GM06990 (cell line): ENCODE results near the gene NCK1.
A peak's percentile ranks its signal among the peaks of the same experiment; 100 is the strongest.

ENCODE experiments used
- DNase-seq: peaks from one replicate; pipeline ENCODE4 v3.0.0-alpha.2; 2011; ENCODE audit not compliant: insufficient read length; ENCODE audit errors: extremely low read depth
- H3K27me3 ChIP-seq: replicated peaks from 2 replicates; pipeline ENCODE4 v1.6.0; 2011; ENCODE audit warnings: low read length; ENCODE audit not compliant: control insufficient read depth, insufficient read depth
- H3K36me3 ChIP-seq: 2 replicates; pipeline ENCODE4 v1.5.1; 2011; ENCODE audit warnings: low read length; ENCODE audit not compliant: control insufficient read depth, insufficient read depth
- H3K4me3 ChIP-seq: replicated peaks from 2 replicates; pipeline ENCODE4 v1.5.1; 2011; ENCODE audit warnings: low read depth, mild to moderate bottlenecking, control low read depth, low read length
- TF ChIP-seq, protein P1 (sequence below): IDR thresholded peaks from 2 replicates; pipeline ENCODE4 v1.5.1; 2011; ENCODE audit warnings: low read length, control low read depth, mild to moderate bottlenecking, inconsistent platforms; ENCODE audit not compliant: insufficient read depth, poor library complexity, severe bottlenecking

The NCK1 gene

DNA sequence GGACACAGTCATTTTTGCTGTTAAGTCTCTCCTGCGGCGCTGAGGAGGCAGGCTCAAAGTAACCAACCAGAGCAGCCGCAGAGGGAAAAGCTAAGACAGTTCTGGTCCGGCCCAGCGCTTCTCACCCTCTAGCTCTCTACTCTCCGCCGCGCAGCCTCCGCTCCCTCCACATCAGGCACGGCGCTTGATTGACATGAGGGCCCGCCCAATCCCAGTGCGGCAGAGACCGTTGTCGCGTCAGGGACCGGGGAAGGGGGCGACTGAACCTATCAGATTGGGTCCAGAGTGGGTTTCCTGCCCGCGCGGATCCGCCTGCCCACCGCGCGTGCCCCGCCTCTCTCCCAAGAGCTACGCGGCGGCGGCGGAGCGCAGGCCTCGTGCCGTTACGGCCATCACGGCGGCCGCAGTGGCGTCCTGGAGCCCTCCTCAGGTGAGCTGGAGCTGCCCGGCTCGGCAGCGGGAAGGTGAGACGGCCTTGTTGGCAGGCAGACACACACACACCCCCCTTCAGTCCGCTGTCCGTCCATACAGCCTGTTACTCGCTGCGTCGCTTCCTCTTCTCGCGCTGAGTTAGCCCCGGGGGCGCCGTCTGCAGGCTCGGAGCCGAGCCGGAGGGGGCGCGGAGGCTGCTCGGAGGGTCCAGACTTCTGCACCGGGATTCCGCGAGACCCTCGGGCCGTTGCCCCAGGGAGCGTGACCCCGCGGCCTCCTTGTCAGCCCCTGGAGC is at the start of gene NCK1:
TSS of gene NCK1 (plus strand) at position 319 of the 727 bp plus-strand sequence. CDS start 65,794 bp downstream, outside the sequence.
- DNase-seq: peak; percentile 98
- Histone ChIP-seq H3K4me3 (peak within 1 kb of the TSS; percentile 71), H3K36me3 (no peaks in the 10 kb centered on the region), H3K27me3 (no peaks in the 10 kb centered on the region)
- TF ChIP-seq, protein P1, sequence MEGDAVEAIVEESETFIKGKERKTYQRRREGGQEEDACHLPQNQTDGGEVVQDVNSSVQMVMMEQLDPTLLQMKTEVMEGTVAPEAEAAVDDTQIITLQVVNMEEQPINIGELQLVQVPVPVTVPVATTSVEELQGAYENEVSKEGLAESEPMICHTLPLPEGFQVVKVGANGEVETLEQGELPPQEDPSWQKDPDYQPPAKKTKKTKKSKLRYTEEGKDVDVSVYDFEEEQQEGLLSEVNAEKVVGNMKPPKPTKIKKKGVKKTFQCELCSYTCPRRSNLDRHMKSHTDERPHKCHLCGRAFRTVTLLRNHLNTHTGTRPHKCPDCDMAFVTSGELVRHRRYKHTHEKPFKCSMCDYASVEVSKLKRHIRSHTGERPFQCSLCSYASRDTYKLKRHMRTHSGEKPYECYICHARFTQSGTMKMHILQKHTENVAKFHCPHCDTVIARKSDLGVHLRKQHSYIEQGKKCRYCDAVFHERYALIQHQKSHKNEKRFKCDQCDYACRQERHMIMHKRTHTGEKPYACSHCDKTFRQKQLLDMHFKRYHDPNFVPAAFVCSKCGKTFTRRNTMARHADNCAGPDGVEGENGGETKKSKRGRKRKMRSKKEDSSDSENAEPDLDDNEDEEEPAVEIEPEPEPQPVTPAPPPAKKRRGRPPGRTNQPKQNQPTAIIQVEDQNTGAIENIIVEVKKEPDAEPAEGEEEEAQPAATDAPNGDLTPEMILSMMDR: peak; percentile 26

DNA sequence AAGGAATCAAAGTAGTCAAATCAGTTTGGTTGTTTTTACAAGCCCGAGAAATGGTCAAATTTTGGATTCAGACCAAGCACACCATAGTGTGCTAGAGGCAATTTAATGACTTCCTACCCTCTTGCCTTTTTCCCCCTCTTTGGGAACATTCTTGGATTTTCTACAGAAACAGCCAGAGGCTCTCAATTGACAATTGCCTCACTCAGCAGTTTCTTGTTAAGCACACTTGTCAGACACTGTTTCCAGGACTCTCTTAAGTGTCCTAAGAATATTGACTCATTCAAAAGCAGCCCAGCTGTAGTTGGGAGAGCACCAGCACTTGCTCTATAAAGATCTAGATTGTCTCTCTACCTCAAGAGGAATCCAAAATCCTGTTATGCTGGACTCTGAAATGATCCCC is 44.6 kb upstream of the NCK1 start:
- TF ChIP-seq, protein P1: no peak
- H3K4me3 ChIP-seq: no peak overlapping the region
- H3K36me3 ChIP-seq: no peaks in the 10 kb centered on the region
- H3K27me3 ChIP-seq: no peaks in the 10 kb centered on the region; the same call in 1 of the 2 replicates
- no peak for DNase-seq

DNA sequence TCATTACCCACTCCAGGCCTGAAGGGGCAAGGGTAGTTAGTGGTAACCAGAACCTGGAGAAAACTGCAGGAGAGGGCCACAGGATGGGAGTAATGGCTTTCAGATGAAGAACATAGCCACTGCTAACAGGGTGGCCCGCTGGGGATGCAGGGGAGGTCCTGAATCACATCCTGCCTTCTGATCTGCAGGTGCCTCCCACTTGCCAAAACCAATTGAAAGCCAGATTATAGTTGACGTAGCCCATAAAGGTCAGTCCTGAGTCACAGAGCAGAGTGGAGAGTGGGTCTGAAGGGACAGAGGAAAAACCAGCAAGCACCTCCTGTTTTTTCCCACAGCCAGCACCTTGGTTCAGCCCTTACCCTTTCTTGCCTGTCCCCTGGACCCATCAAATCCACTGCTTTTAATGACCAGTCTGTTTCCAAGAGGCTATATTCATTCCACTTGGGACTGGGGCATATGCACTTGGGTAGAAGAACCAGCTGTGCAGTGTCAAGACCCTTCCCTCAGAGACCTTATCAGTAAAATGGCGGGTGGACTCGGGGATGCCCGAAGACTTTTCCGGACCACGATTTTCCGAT is 43.7 kb upstream of the NCK1 start:
- Histone ChIP-seq H3K27me3 (no peaks in the 10 kb centered on the region; the same call in 1 of the 2 replicates), H3K4me3 (peak overlapping the region; percentile 60), H3K36me3 (no peaks in the 10 kb centered on the region)
- peak; percentile 18 for DNase-seq
- TF ChIP-seq, protein P1: no peak

DNA sequence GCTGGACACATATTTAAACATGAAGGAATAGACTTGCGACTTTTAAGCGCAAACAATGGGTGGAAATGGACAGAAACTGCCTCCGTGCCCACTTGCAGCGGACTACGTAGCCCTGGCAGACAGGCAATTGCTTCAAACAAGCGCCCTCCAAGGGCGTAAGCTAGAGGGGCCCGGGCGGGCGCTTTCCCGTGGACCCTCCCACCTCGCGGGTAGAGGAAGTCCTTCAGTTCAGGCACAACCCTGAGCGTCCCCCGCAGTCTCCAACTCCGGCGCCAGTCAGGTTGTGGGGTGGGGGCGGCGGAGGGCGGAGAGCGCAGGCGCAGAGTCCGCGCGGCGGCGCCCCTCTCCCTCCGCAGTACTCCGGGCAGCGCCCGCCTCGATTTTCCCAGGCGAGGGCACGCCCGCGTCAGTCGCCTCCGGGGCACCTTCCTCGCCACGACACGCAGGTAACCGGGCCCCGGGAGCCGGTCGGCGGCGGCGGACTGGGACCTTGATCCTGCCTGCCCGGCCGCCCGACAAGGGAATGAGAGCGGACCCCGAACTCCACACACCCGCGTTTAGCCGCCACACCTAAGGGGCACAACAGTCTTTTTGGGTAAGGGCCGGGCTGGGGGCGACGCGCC is 43.1 kb upstream of the NCK1 start, which contains the start of gene SLC35G2:
TSS of gene SLC35G2 (plus strand) at position 358 of the 623 bp plus-strand sequence. CDS start 35,335 bp downstream, outside the sequence.
- H3K27me3 ChIP-seq: no peaks in the 10 kb centered on the region; the same call in 1 of the 2 replicates
- TF ChIP-seq, protein P1: no peak
- DNase-seq: peak; percentile 63
- H3K4me3 ChIP-seq: peak within 1 kb of the TSS; percentile 60
- H3K36me3 ChIP-seq: no peaks in the 10 kb centered on the region

DNA sequence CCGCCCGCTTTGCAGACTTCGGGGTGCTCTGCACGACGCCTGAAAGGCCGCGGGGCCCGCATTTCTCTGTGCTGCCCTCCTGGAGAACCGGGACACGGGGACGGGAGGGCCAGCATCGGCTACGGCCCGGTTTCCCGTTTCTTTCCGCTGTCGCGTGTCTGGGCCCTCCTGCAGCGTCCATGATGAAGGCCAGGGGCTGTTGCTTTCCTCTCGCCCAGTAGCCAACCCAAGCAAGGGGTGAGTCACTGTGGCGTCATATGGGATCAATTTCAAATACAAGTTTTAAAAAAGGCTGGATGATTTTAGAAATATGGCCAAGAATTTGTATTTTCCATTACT is 42.6 kb upstream of the NCK1 start:
- no peaks in the 10 kb centered on the region; the same call in 1 of the 2 replicates for H3K27me3 ChIP-seq
- DNase-seq: no peak
- TF ChIP-seq, protein P1: no peak
- no peaks in the 10 kb centered on the region for H3K36me3 ChIP-seq
- peak overlapping the region; percentile 60 for H3K4me3 ChIP-seq
